Measurements from ENCODE around the gene MGAT4B.

DNA sequence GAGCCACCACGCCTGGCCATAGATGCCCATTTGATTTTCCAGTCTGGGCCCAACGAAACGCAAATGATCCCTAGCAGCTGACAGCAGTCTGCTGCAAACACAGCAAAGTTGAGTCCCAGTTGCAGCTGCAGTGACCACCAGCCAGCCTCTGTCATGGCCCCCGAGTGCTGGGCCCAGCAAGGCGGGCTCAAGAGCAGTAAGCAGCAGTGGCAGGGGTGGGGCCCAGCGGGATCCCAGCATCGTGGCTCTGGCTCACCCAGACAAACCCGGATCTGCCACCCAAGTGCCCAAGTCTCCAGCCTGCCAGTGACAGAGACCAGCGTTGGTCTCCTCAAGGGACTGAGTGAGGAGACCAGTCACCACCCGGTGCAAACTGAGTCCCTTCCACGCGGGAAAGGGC, 19.8 kb downstream of the MGAT4B start:
- no peak for TF ChIP-seq CTCF (conservative IDR thresholded peaks at IDR 0.05; ENCODE audit: low read length)
- TF ChIP-seq EZH2phosphoT487 (IDR thresholded peaks at IDR 0.05; ENCODE audit: borderline replicate concordance, low read depth, low read length): no peak
